Measurements from ENCODE around the gene KCNQ1OT1. TPM values are rescaled to one million over a fixed set of nuclear protein-coding genes. Genes with fewer than 3 reads are reported as not detected.

Gene KCNQ1OT1
- total and polyA plus RNA-seq, 12 donors, result 0.01 to 0.73 (median 0.43) TPM

- no peaks in the 10 kb centered on the region for H3K9me3 ChIP-seq
- DNase-seq (no peak), ATAC-seq (no peak)
- no peaks in the 10 kb centered on the region for H3K27me3 ChIP-seq
- 86 to 91% methylated on average over 5 of the region's 5 CpGs for WGBS, 2 donors
- no peak for TF ChIP-seq CTCF (IDR thresholded peaks at IDR 0.05)
- H3K4me1 ChIP-seq, result peaks cover 0 to 24% (median 0%) of the 10 kb centered on the region in 9 donors
- H3K4me3 ChIP-seq, result no peak overlapping the region
- H3K27ac ChIP-seq, result no peak overlapping the region
- H3K36me3 ChIP-seq, result peaks cover 0 to 10% (median 0%) of the 10 kb centered on the region in 9 donors
- intact Hi-C loops (cut with DNase I), result no loop called here
These were observed 18.2 kb downstream of the KCNQ1OT1 start for GRCh38 chr11:2681408-2682145.

DNA sequence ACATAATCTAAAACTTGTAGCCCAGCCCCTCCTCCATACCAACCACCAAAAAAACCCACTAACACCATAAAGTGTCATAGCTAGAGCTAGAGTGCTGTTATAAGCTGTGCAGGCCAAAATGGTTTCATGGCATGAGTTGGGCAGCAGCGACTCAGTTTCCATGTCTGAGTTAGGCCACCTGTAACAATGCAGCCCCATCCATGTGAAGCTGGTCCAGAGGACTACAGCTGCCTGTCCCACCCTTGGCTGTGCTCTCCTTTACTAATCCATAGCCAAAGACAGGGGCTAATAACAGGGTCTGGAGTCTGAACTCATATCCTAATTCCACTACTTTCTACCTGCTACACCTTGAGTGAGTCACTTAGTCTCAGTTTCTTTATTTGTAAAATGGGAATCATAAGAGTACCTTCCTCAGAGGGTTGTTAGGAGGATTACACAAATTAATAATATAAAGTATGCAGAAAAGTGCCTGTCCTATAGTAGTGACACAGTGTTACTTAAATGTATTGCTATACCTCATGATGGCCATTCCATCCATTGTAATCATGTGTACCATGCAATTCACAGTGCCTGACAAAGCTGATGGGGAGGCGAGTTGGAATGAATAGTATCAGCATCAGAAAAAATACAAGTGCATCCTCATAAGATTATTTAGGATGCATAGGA lies 20.6 kb downstream of the KCNQ1OT1 start:
- no peaks in the 10 kb centered on the region for H3K27me3 ChIP-seq

GRCh38 chr11:2678396-2678795 lies 21.4 kb downstream of the KCNQ1OT1 start:
- Histone ChIP-seq H3K27ac (no peak overlapping the region), H3K9me3 (no peaks in the 10 kb centered on the region), H3K4me1 (peaks cover 0 to 50% (median 25%) of the 10 kb centered on the region in 9 donors), H3K4me3 (no peak overlapping the region), H3K27me3 (no peaks in the 10 kb centered on the region), H3K36me3 (peaks cover 0 to 4% (median 0%) of the 10 kb centered on the region in 9 donors)
- 42 to 58% methylated on average over 1 of the region's 1 CpG for WGBS, 2 donors
- intact Hi-C loops (cut with DNase I), result loop anchor here in 1 of 10 donors (10.0 kb wide), 1 partner anchor 134 kb away; no protein-coding TSS in a partner anchor
- DNase-seq (no peak), ATAC-seq (no peak)
- TF ChIP-seq CTCF (IDR thresholded peaks at IDR 0.05), result no peak

More for the DNA sequence above, 20.6 kb downstream of the KCNQ1OT1 start:
- H3K4me1 ChIP-seq, result peaks cover 0 to 46% (median 18%) of the 10 kb centered on the region in 9 donors
- no peak overlapping the region for H3K4me3 ChIP-seq
- intact Hi-C loops (cut with DNase I), result loop anchor here in 1 of 10 donors (10.0 kb wide), 1 partner anchor 134 kb away; no protein-coding TSS in a partner anchor
- H3K9me3 ChIP-seq, result no peaks in the 10 kb centered on the region
- ATAC-seq (no peak), DNase-seq (no peak)
- H3K27ac ChIP-seq, result no peak overlapping the region
- peaks cover 0 to 4% (median 0%) of the 10 kb centered on the region in 9 donors for H3K36me3 ChIP-seq
- no peak for TF ChIP-seq CTCF (IDR thresholded peaks at IDR 0.05)
- 98% methylated on average over 2 of the region's 2 CpGs for WGBS, 2 donors

DNA sequence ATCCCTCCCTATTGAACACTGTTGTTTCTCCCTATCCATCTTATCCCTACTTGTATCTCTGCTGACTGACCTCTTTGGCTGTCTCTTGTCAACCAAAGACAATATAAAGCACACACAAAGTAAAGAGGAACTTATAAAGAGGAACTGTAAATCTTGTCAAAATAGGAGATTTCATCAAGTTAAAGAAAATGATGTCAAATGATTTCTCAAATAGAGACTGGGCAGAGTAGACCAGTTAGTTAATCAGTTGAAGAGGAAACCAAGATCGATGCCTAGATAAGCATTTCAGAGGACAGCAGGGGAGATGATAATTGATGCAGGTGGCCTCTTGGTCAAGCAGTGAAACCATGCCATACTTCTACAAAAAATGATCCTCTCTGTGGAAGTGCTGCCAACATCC lies 22.7 kb downstream of the KCNQ1OT1 start:
- Histone ChIP-seq H3K36me3 (no peaks in the 10 kb centered on the region), H3K27me3 (no peaks in the 10 kb centered on the region), H3K4me3 (no peak overlapping the region), H3K9me3 (no peaks in the 10 kb centered on the region), H3K4me1 (peaks cover 0 to 50% (median 26%) of the 10 kb centered on the region in 9 donors), H3K27ac (no peak overlapping the region)
- ATAC-seq (no peak), DNase-seq (no peak)
- TF ChIP-seq CTCF (IDR thresholded peaks at IDR 0.05), result no peak
- 53 to 67% methylated on average over 1 of the region's 1 CpG for WGBS, 2 donors
- intact Hi-C loops (cut with DNase I), result loop anchor here in 1 of 10 donors (10.0 kb wide), 1 partner anchor 132 kb away; no protein-coding TSS in a partner anchor

Data from heart right ventricle (tissue), 16 donors.